ENCODE data around the gene SLC41A3. TPM values are rescaled to one million over a fixed set of nuclear protein-coding genes. Genes with fewer than 3 reads are reported as not detected.

Gene SLC41A3
- total and polyA plus RNA-seq, 4 donors: 9.3 to 19.8 (median 12.7) TPM

DNA sequence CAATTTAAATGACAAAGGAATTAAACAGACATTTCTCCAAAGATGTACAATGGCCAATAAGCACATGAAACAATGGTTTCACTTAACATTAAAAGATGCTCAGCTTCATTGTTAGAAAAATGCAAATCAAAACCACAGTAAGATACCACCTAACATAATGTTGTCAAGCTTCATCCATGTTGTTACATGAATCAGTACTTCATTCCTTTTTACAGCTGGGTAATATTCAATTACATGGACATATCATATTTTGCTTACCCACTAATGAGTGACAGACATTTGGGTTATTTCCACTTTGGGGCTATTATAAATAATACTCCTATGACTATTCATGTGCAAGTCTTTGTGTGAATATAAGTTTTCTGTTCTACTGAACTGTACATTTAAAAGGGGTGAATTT, 7.8 kb downstream of the SLC41A3 start (continued):
- TF ChIP-seq, protein P1, sequence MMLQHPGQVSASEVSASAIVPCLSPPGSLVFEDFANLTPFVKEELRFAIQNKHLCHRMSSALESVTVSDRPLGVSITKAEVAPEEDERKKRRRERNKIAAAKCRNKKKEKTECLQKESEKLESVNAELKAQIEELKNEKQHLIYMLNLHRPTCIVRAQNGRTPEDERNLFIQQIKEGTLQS (IDR thresholded peaks at IDR 0.05): no peak

DNA sequence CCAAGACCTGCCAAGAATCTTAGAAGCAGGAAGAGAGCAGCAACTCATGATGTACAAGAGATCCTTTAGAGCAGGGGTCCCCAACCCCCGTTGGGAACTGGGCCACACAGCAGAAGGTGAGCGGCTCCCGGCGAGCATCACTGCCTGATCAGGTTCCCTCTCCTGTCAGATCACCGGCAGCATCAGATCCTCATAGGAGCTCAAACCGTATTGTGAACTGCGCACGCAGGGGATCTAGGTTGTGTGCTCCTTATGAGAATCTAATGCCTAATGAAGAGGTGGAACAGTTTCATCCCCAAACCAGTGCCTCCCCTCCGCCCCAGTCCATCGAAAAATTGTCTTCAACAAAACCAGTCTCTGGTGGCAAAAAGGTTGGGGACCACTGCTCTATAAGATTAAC, 13.8 kb downstream of the SLC41A3 start:
- no peaks in the 10 kb centered on the region for H3K27me3 ChIP-seq (ENCODE audit: control insufficient read depth in 4 of 4, insufficient read depth in 4 of 4, low read length in 3 of 4)
- H3K36me3 ChIP-seq (ENCODE audit: control insufficient read depth in 4 of 4, insufficient read depth in 3 of 4, low read depth in 1 of 4, low read length in 3 of 4): peaks cover 0 to 2% (median 0%) of the 10 kb centered on the region in 4 donors
- no peak for DNase-seq (ENCODE audit: low spot score)
- H3K9ac ChIP-seq (ENCODE audit: low read depth in 1 of 2, low read length in 2 of 2): no peak overlapping the region
- H3K4me3 ChIP-seq (ENCODE audit: low read depth in 1 of 3, low read length in 3 of 3): no peak overlapping the region
- no peaks in the 10 kb centered on the region for H3K4me1 ChIP-seq (ENCODE audit: control insufficient read depth in 4 of 4, insufficient read depth in 4 of 4, low read length in 3 of 4)
- H3K9me3 ChIP-seq (ENCODE audit: control insufficient read depth in 4 of 4, low read length in 3 of 4): peaks cover 0 to 6% (median 2%) of the 10 kb centered on the region in 4 donors
- TF ChIP-seq, protein P2, sequence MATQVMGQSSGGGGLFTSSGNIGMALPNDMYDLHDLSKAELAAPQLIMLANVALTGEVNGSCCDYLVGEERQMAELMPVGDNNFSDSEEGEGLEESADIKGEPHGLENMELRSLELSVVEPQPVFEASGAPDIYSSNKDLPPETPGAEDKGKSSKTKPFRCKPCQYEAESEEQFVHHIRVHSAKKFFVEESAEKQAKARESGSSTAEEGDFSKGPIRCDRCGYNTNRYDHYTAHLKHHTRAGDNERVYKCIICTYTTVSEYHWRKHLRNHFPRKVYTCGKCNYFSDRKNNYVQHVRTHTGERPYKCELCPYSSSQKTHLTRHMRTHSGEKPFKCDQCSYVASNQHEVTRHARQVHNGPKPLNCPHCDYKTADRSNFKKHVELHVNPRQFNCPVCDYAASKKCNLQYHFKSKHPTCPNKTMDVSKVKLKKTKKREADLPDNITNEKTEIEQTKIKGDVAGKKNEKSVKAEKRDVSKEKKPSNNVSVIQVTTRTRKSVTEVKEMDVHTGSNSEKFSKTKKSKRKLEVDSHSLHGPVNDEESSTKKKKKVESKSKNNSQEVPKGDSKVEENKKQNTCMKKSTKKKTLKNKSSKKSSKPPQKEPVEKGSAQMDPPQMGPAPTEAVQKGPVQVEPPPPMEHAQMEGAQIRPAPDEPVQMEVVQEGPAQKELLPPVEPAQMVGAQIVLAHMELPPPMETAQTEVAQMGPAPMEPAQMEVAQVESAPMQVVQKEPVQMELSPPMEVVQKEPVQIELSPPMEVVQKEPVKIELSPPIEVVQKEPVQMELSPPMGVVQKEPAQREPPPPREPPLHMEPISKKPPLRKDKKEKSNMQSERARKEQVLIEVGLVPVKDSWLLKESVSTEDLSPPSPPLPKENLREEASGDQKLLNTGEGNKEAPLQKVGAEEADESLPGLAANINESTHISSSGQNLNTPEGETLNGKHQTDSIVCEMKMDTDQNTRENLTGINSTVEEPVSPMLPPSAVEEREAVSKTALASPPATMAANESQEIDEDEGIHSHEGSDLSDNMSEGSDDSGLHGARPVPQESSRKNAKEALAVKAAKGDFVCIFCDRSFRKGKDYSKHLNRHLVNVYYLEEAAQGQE (IDR thresholded peaks at IDR 0.05): no peak
- TF ChIP-seq NR2F2 (IDR thresholded peaks at IDR 0.05) (no peak), JUND (IDR thresholded peaks at IDR 0.05) (no peak), SP1 (IDR thresholded peaks at IDR 0.05) (no peak), GABPA (IDR thresholded peaks at IDR 0.05 in 1 of 2, conservative IDR thresholded peaks at IDR 0.05 in 1 of 2) (no peak), RAD21 (IDR thresholded peaks at IDR 0.05) (no peak)
- no peak overlapping the region for H3K27ac ChIP-seq (ENCODE audit: low read depth in 1 of 2, low read length in 2 of 2)
- 93% methylated on average over 10 of the region's 10 CpGs for WGBS

DNA sequence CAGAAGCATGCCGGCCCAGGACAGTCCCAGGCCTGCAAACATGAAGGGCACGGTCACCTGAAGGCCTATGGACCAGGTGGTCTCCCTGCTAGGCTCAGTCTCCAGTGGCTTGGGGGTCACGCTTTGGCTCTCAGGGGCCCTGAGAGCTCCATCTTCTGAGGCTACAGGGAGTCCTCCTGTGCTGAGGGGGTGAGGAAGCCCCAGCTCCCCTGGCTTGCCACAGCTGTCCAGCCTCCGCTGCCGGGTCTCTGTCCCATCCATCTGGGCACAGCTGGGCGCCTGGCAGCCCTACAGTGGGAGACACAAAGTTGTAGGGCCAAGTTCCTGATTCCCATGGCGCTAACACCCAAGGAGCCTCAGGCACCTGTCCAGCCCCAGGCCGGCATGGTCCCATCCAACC, 16.0 kb downstream of the SLC41A3 start:
- Histone ChIP-seq H3K27me3 (ENCODE audit: control insufficient read depth in 4 of 4, insufficient read depth in 4 of 4, low read length in 3 of 4) (no peaks in the 10 kb centered on the region), H3K4me1 (ENCODE audit: control insufficient read depth in 4 of 4, insufficient read depth in 4 of 4, low read length in 3 of 4) (no peaks in the 10 kb centered on the region), H3K36me3 (ENCODE audit: control insufficient read depth in 4 of 4, insufficient read depth in 3 of 4, low read depth in 1 of 4, low read length in 3 of 4) (peaks cover 0 to 2% (median 0%) of the 10 kb centered on the region in 4 donors), H3K27ac (ENCODE audit: low read depth in 1 of 2, low read length in 2 of 2) (no peak overlapping the region), H3K9me3 (ENCODE audit: control insufficient read depth in 4 of 4, low read length in 3 of 4) (peaks cover 0 to 2% (median 0%) of the 10 kb centered on the region in 4 donors), H3K4me3 (ENCODE audit: low read depth in 1 of 3, low read length in 3 of 3) (no peak overlapping the region), H3K9ac (ENCODE audit: low read depth in 1 of 2, low read length in 2 of 2) (no peak overlapping the region)
- no peak for DNase-seq (ENCODE audit: low spot score)
- 96% methylated on average over 8 of the region's 8 CpGs for WGBS
- TF ChIP-seq RAD21 (IDR thresholded peaks at IDR 0.05) (no peak), GABPA (IDR thresholded peaks at IDR 0.05 in 1 of 2, conservative IDR thresholded peaks at IDR 0.05 in 1 of 2) (no peak), HNF4A (conservative IDR thresholded peaks at IDR 0.05) (no peak), JUND (IDR thresholded peaks at IDR 0.05) (no peak), FOXA1 (IDR thresholded peaks at IDR 0.05) (no peak), HNF4G (IDR thresholded peaks at IDR 0.05) (no peak), EGR1 (IDR thresholded peaks at IDR 0.05; ENCODE audit: low read depth in 2 of 2) (no peak), TAF1 (conservative IDR thresholded peaks at IDR 0.05) (no peak), SP1 (IDR thresholded peaks at IDR 0.05) (no peak), RXRA (IDR thresholded peaks at IDR 0.05) (no peak), NR2F2 (IDR thresholded peaks at IDR 0.05) (no peak), YY1 (IDR thresholded peaks at IDR 0.05) (no peak)
- TF ChIP-seq, protein P1 (IDR thresholded peaks at IDR 0.05): no peak
- TF ChIP-seq, protein P3, sequence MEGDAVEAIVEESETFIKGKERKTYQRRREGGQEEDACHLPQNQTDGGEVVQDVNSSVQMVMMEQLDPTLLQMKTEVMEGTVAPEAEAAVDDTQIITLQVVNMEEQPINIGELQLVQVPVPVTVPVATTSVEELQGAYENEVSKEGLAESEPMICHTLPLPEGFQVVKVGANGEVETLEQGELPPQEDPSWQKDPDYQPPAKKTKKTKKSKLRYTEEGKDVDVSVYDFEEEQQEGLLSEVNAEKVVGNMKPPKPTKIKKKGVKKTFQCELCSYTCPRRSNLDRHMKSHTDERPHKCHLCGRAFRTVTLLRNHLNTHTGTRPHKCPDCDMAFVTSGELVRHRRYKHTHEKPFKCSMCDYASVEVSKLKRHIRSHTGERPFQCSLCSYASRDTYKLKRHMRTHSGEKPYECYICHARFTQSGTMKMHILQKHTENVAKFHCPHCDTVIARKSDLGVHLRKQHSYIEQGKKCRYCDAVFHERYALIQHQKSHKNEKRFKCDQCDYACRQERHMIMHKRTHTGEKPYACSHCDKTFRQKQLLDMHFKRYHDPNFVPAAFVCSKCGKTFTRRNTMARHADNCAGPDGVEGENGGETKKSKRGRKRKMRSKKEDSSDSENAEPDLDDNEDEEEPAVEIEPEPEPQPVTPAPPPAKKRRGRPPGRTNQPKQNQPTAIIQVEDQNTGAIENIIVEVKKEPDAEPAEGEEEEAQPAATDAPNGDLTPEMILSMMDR (IDR thresholded peaks at IDR 0.05; ENCODE audit: low read depth, low read length, missing input control): no peak
- TF ChIP-seq, protein P4, sequence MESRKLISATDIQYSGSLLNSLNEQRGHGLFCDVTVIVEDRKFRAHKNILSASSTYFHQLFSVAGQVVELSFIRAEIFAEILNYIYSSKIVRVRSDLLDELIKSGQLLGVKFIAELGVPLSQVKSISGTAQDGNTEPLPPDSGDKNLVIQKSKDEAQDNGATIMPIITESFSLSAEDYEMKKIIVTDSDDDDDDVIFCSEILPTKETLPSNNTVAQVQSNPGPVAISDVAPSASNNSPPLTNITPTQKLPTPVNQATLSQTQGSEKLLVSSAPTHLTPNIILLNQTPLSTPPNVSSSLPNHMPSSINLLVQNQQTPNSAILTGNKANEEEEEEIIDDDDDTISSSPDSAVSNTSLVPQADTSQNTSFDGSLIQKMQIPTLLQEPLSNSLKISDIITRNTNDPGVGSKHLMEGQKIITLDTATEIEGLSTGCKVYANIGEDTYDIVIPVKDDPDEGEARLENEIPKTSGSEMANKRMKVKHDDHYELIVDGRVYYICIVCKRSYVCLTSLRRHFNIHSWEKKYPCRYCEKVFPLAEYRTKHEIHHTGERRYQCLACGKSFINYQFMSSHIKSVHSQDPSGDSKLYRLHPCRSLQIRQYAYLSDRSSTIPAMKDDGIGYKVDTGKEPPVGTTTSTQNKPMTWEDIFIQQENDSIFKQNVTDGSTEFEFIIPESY (IDR thresholded peaks at IDR 0.05): no peak
- TF ChIP-seq, protein P5, sequence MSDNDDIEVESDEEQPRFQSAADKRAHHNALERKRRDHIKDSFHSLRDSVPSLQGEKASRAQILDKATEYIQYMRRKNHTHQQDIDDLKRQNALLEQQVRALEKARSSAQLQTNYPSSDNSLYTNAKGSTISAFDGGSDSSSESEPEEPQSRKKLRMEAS (IDR thresholded peaks at IDR 0.05): no peak
- TF ChIP-seq, protein P2 (IDR thresholded peaks at IDR 0.05): no peak

All from liver (tissue), 9 donors.